GM12873 (cell line): ENCODE results near the gene UBALD2.

ENCODE experiments used
- TF ChIP-seq, protein P1 (sequence below): IDR thresholded peaks from 2 replicates; pipeline ENCODE4 v1.5.1; 2012; ENCODE audit warnings: low read depth, mild to moderate bottlenecking, moderate library complexity, low read length, control low read depth; ENCODE audit not compliant: insufficient read depth; ENCODE audit errors: missing control alignments

UBALD2 gene

DNA sequence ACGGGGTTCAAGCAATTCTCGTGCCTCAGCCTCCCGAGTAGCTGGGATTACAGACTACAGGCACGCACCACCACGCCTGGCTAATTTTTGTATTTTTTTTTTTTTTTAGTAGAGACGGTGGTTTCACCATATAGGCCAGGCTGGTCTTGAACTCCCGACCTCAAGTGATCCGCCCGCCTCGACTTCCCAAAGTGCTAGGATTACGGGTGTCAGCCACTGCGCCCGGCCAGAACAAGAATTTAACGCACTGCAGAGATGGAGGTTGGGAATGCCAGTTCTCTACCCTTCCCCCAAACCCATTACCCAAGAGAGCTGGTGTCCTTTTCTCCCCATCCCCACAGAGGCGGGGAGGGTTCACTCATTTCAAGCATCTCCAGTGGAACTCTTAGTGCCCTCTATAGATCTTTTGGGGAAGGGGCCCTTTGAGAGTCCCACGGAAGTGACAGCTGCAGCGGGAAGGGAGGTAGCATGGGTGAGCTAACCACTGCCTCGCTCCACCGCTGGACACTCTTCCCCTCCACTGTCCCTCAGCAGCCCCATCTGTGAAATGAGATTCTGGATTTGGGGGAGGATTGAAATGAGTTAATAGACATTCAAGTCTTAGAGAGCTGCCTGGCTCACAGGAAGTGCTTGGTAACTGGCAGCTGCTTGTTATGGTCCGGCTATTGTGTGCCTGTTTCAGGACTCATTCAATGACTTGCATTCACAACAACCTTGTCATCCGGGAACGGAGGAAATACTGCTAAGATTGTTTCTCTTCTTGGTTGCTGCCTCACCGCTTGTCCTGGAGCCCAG lies 3.5 kb upstream of the UBALD2 start:
- TF ChIP-seq, protein P1, sequence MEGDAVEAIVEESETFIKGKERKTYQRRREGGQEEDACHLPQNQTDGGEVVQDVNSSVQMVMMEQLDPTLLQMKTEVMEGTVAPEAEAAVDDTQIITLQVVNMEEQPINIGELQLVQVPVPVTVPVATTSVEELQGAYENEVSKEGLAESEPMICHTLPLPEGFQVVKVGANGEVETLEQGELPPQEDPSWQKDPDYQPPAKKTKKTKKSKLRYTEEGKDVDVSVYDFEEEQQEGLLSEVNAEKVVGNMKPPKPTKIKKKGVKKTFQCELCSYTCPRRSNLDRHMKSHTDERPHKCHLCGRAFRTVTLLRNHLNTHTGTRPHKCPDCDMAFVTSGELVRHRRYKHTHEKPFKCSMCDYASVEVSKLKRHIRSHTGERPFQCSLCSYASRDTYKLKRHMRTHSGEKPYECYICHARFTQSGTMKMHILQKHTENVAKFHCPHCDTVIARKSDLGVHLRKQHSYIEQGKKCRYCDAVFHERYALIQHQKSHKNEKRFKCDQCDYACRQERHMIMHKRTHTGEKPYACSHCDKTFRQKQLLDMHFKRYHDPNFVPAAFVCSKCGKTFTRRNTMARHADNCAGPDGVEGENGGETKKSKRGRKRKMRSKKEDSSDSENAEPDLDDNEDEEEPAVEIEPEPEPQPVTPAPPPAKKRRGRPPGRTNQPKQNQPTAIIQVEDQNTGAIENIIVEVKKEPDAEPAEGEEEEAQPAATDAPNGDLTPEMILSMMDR: no peak

DNA sequence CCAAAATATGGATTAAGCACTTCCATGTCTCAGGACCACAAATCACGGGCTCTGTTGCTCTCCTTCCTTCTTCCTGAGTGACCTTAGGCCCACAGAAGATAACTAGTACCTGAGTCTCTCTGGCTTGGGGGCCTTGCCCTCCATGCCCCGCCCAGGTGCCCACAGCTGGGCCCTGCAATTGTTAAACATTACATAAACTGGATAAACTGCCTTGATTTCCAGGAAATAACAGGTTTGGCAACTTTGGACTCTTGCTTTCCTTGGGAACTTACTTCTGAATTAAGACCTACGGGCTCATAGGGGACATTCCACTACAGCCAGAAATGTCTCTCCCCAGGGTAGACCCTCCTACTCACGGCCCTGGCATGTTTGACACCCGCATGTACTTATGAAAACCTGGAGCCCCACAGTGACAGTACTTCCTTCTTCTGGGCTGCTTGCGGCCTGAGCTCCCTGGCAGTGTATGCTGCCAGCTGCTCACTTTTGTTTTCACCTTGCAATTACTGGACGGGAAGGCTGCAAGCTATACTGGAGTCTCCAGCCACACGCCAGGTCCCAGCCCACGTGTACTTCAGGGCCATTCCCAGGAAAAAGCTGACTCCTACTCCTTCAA lies 2.3 kb upstream of the UBALD2 start:
- TF ChIP-seq, protein P1: no peak

DNA sequence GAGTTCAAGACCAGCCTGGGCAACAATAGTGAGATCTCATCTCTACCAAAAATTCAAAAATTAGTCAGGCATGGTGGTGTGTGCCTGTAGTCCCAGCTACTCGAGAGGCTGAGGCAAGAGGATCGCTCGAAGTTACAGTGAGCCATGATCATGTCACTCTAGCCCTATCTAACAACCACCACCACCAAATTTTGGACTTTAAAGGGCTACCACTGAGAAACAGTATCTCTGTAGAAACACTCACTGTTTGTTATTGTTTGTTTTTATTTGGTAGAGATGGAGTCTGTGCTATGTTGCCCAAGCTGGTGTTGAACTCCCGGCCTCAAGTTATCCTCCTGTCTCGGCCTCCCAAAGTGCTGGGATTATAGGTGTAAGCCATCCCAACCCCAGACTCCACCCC lies 1.3 kb upstream of the UBALD2 start:
- TF ChIP-seq, protein P1: no peak

DNA sequence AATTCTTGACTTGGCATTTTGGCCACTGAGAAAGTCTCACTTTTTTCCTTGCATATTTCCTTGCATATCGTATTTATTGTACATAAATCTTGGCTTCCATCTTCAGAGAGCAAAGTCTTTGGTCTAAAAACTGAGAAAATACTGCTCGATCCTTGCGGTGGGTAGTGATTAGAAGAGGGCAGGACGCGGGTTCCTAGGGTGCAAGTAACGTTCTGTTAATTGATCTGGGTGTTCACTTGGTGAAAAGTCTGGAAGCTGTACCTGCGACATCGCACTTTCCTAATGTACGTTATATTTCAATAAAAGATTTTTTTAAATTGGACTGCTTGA lies 758 bp upstream of the UBALD2 start:
- TF ChIP-seq, protein P1: no peak

DNA sequence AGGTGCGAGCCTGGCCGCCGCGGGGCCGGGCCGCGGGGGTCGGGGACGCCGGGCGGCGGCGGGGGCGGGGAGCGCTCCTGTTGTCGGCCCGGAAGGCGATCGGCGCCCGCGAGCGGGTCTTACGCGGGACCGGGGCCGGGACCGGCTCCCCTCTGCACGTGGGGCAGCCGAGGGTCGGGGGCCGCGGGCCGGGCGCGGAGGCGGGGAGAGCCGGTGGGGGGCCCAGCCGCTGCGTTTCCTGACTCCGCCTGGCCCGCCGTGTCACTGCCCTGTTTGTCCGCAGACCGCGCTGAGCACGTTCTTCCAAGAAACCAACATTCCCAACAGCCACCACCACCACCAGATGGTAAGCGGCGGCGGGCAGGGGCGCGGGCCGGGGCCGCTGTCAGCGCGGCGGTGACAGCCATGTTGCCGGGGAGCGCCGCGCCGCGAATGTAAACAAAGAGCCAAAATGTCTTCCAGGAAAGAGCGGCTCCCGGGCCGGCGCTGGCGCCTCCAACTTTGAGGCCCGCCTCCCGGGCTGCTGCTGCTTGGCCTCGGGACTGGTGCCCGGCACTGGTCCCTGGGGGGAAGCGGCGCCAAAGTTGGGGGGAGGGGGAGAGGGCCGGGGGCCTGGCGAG lies 586 bp downstream of the UBALD2 start:
- TF ChIP-seq, protein P1: no peak

DNA sequence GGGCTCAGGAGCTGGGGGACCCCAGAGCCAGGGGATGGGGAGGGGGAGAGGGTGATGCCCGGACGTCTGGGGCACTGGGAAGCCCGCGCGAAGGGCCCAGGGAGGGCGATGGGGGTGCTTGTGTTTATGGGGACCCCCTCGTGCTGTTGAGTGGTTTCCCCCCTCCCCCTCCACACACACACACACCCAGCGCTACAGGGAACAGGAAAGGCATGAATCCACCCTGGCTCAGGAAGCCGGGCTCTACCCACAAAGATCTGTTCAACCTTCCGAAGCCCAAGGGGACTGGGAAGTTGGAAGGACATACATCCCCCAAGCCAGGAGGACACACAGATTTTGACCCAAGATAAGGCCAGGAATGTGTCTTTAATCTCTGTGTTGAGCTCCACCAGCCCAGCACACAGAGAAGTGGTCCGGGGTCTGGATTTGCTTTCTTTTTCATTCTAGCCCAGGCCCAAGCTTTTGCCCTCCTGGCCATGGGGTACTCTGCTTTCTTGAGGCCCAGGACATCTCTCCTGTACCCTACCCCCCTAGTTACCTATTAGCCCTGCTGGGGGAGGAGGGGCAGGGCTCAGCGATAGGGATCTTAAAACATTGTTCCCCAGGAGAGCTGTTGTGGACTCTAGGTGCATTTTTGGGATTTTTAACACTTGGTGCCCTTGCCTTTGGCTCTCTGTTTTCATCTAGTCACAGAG lies 1.2 kb downstream of the UBALD2 start:
- TF ChIP-seq, protein P1: no peak

DNA sequence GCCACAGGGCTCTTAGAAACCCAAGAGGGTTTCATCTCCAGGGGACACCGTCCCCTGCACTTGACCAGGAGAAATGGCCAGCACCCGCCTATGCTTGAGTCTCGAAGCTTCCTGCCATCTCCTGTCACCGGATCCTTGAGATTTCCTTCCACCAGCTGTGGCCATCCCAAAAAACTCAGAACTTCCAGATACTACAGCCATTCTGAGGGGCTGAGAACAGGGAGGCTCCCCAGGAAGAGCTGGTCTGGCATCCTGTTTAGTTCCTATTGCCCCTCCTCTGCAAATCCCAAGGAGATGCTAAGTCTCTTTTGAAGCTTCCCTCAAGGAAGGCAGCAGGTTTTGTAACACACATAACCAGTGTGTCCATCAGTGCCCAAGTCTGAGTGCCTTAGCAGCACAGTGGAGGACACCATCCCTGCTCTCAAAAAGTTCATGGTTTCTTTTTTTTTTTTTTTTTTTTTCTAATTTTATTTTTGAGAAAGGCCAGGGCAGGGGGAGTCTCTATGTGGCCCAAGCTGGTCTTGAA lies 2.0 kb downstream of the UBALD2 start:
- TF ChIP-seq, protein P1: no peak
